ENCODE measurements around the gene LGALS9.
"Not testable (repeated sequence)": the region's sequence is repeated elsewhere in the genome, so short reads cannot be mapped to it uniquely, and the experiment has no call there.

The LGALS9 gene

GRCh38 chr17:27671591-27671910 is 40.6 kb downstream of the LGALS9 start:
- FAIRE-seq (no peak), DNase-seq (ENCODE audit: low spot score) (no peak)

GRCh38 chr17:27671977-27672480 is 41.0 kb downstream of the LGALS9 start:
- FAIRE-seq; DNase-seq (ENCODE audit: low spot score): not testable (repeated sequence)

GRCh38 chr17:27674335-27674734 is 43.3 kb downstream of the LGALS9 start:
- FAIRE-seq: no peak

GRCh38 chr17:27677191-27677590 is 46.2 kb downstream of the LGALS9 start:
- FAIRE-seq (no peak), DNase-seq (ENCODE audit: low spot score) (no peak)

More at GRCh38 chr17:27674335-27674734, 43.3 kb downstream of the LGALS9 start:
- DNase-seq (ENCODE audit: low spot score): no peak

- FAIRE-seq; DNase-seq (ENCODE audit: low spot score): not testable (repeated sequence)
Observed at GRCh38 chr17:27686322-27686721, 55.3 kb downstream of the LGALS9 start.

- no peak for FAIRE-seq
- no peak for DNase-seq (ENCODE audit: low spot score)
Observed at GRCh38 chr17:27690882-27691281, 59.9 kb downstream of the LGALS9 start.

- not testable (repeated sequence) for FAIRE-seq; DNase-seq (ENCODE audit: low spot score)
Observed at GRCh38 chr17:27695254-27695814, 64.3 kb downstream of the LGALS9 start.
